ENCODE data around the gene SSRP1.

- TF ChIP-seq CTCF (optimal IDR thresholded peaks at IDR 0.05 in 1 of 3, IDR thresholded peaks at IDR 0.05 in 1 of 3, conservative IDR thresholded peaks at IDR 0.05 in 1 of 3; ENCODE audit: extremely low read depth in 1 of 3, insufficient read depth in 2 of 3, low read length in 3 of 3) (no peak), EZH2 (IDR thresholded peaks at IDR 0.05; ENCODE audit: low read length) (no peak)
Observed at GRCh38 chr11:57343825-57344224, 8.1 kb upstream of the SSRP1 start.

Data from keratinocyte (primary cell).